Neural progenitor cell (in vitro differentiated cells): ENCODE data around the gene GREB1L. TPM values are rescaled to one million over a fixed set of nuclear protein-coding genes. Genes with fewer than 3 reads are reported as not detected.
A peak's percentile ranks its signal among the peaks of the same experiment; 100 is the strongest.

Source experiments
- DNase-seq: peaks from one replicate; pipeline ENCODE4 v3.0.0-alpha.2; 2016; ENCODE audit warnings: low spot score
- H2AFZ ChIP-seq: fragments of 200-600 bp; sonication (generic); replicated peaks from 2 replicates; pipeline ENCODE4 v1.6.1; 2016; ENCODE audit warnings: antibody characterized with exemption
- H3F3A ChIP-seq: fragments of 200-600 bp; sonication (generic); 2 replicates; pipeline ENCODE4 v1.6.1; 2016; ENCODE audit warnings: antibody characterized with exemption, low read depth
- H3K27ac ChIP-seq: fragments of 200-600 bp; sonication (generic); 2 replicates; pipeline ENCODE4 v1.5.1; 2016; ENCODE audit warnings: mild to moderate bottlenecking
- H3K27me3 ChIP-seq: fragments of 200-600 bp; sonication (generic); 2 replicates; pipeline ENCODE4 v1.6.1; 2016; ENCODE audit warnings: mild to moderate bottlenecking, moderate library complexity
- H3K36me3 ChIP-seq: fragments of 200-600 bp; sonication (generic); 2 replicates; pipeline ENCODE4 v1.5.1; 2016
- H3K4me1 ChIP-seq: fragments of 200-600 bp; sonication (generic); 2 replicates; pipeline ENCODE4 v1.6.1; 2016; ENCODE audit warnings: mixed run types
- H3K4me2 ChIP-seq: fragments of 200-600 bp; sonication (generic); 2 replicates; pipeline ENCODE4 v1.6.1; 2016
- H3K4me3 ChIP-seq: fragments of 200-600 bp; sonication (generic); 2 replicates; pipeline ENCODE4 v1.5.1; 2016
- H3K79me2 ChIP-seq: fragments of 200-600 bp; sonication (generic); 2 replicates; pipeline ENCODE4 v1.6.1; 2016; ENCODE audit warnings: low read depth
- H3K9ac ChIP-seq: fragments of 200-600 bp; sonication (generic); 2 replicates; pipeline ENCODE4 v1.6.1; 2016
- H3K9me3 ChIP-seq: fragments of 200-600 bp; sonication (generic); 2 replicates; pipeline ENCODE4 v1.5.1; 2016; ENCODE audit warnings: low read depth
- H4K20me1 ChIP-seq: fragments of 200-600 bp; sonication (generic); 2 replicates; pipeline ENCODE4 v1.6.1; 2016; ENCODE audit warnings: low read depth
- H3K27ac Mint-ChIP-seq: 3 replicates; pipeline ENCODE4 v1.8.0; 2021; ENCODE audit warnings: mixed read lengths
- H3K27me3 Mint-ChIP-seq: 2 replicates; pipeline ENCODE4 v1.8.0; 2022; ENCODE audit warnings: low read depth, mild to moderate bottlenecking, inconsistent platforms, moderate library complexity, mixed read lengths; ENCODE audit not compliant: insufficient read depth
- H3K36me3 Mint-ChIP-seq: 3 replicates; pipeline ENCODE4 v1.8.0; 2021; ENCODE audit warnings: mixed read lengths
- H3K4me1 Mint-ChIP-seq: 3 replicates; pipeline ENCODE4 v1.8.0; 2021; ENCODE audit warnings: mixed read lengths
- H3K4me3 Mint-ChIP-seq: 3 replicates; pipeline ENCODE4 v1.8.0; 2021; ENCODE audit warnings: mild to moderate bottlenecking, moderate library complexity, mixed read lengths
- H3K9me3 Mint-ChIP-seq: 3 replicates; pipeline ENCODE4 v1.8.0; 2020; ENCODE audit warnings: mixed read lengths
- EZH2 ChIP-seq: fragments of 200-600 bp; sonication (generic); IDR thresholded peaks from 2 replicates; pipeline ENCODE4 v1.6.1; 2017; ENCODE audit warnings: antibody characterized with exemption, mild to moderate bottlenecking, moderate library complexity
- EZH2phosphoT487 ChIP-seq: fragments of 200-600 bp; sonication (generic); IDR thresholded peaks from 2 replicates; pipeline ENCODE4 v1.6.1; 2017; ENCODE audit warnings: antibody characterized with exemption
- total RNA-seq: library from RNA; depleted of rRNA; stranded (reverse); fragments of >200 nt; gene quantifications from 2 replicates; pipeline ENCODE4 v1.2.3, GENCODE V29; 2015; ENCODE audit warnings: low replicate concordance
- TF ChIP-seq, protein P1 (sequence below): fragments of 200-600 bp; sonication (generic); IDR thresholded peaks from 2 replicates; pipeline ENCODE4 v1.5.1; 2017; ENCODE audit warnings: antibody characterized with exemption, mild to moderate bottlenecking

GREB1L gene
- total RNA-seq, 1 donor from 2014 or later: 278 TPM

DNA sequence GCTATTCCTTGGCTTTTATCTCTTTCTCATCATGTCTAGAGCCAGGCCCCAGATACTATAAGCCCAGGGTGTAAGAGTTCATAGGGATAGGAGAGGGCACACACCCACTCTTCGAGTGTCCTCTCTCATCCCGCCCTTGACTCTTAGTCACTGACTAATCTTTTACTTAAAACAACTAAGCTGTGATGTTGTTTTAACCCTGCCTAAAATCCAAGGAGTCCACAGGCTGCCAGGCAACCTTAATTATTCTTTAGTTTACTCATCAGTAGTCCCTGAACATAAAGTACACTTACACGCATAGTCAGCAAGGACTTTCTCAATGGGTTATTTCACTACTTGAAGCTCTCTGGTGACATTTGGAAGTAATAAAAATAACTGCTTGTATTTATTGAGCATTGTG, 28.4 kb downstream of the GREB1L start:
- Histone ChIP-seq H3K79me2 (peaks cover 100% of the 10 kb centered on the region), H4K20me1 (peaks cover 84% of the 10 kb centered on the region), H3K4me3 (no peak overlapping the region), H3K27ac (no peak overlapping the region), H3K36me3 (peaks cover 16% of the 10 kb centered on the region), H3K9ac (no peak overlapping the region), H3K9me3 (no peaks in the 10 kb centered on the region), H3K27me3 (no peaks in the 10 kb centered on the region), H3K4me1 (peaks cover 49% of the 10 kb centered on the region), H3F3A (peaks cover 61% of the 10 kb centered on the region), H3K4me2 (no peak overlapping the region), H2AFZ (no peak overlapping the region)
- Mint-ChIP-seq H3K27ac (no peak overlapping the region), H3K4me3 (no peak overlapping the region), H3K9me3 (no peaks in the 10 kb centered on the region), H3K36me3 (peaks cover 4% of the 10 kb centered on the region), H3K27me3 (no peaks in the 10 kb centered on the region), H3K4me1 (peaks cover 37% of the 10 kb centered on the region)
- TF ChIP-seq EZH2phosphoT487 (no peak), EZH2 (no peak)
- TF ChIP-seq, protein P1, sequence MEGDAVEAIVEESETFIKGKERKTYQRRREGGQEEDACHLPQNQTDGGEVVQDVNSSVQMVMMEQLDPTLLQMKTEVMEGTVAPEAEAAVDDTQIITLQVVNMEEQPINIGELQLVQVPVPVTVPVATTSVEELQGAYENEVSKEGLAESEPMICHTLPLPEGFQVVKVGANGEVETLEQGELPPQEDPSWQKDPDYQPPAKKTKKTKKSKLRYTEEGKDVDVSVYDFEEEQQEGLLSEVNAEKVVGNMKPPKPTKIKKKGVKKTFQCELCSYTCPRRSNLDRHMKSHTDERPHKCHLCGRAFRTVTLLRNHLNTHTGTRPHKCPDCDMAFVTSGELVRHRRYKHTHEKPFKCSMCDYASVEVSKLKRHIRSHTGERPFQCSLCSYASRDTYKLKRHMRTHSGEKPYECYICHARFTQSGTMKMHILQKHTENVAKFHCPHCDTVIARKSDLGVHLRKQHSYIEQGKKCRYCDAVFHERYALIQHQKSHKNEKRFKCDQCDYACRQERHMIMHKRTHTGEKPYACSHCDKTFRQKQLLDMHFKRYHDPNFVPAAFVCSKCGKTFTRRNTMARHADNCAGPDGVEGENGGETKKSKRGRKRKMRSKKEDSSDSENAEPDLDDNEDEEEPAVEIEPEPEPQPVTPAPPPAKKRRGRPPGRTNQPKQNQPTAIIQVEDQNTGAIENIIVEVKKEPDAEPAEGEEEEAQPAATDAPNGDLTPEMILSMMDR: no peak
- no peak for DNase-seq

DNA sequence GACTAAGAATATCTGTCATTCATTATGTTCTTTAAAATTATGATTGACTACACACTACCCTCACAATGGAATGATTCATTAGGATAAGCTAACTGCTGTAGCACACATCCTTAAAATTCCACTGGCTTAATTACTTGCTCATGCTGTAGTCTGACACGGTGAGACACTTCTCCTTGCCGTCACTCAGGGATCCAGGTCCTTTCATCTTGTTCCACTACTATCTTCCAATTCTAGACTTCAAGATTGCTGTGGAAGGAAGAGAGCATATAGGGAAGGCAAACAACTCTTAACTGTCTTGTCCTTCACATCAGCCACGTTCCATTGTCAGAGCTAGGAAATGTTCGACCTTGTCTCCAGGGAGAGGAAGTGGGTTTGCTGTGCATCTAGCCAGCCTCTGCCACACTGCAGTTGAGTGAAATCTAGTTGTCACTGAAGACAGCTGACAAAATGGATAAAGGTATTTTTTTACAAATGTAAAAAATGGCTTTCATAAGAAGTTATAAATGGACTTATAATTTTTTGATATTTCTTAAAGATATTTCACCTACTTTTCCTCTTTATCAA, 30.1 kb downstream of the GREB1L start:
- H3K9ac ChIP-seq: no peak overlapping the region
- H3K9me3 ChIP-seq: no peaks in the 10 kb centered on the region
- no peak overlapping the region for H3K4me3 Mint-ChIP-seq
- peaks cover 60% of the 10 kb centered on the region for H3F3A ChIP-seq
- H3K36me3 Mint-ChIP-seq: peaks cover 14% of the 10 kb centered on the region
- H3K79me2 ChIP-seq: peaks cover 100% of the 10 kb centered on the region
- no peak for DNase-seq
- H3K9me3 Mint-ChIP-seq: peaks cover 11% of the 10 kb centered on the region
- H3K4me1 ChIP-seq: peaks cover 34% of the 10 kb centered on the region
- peak overlapping the region; percentile 46 for H3K27ac ChIP-seq
- H3K4me1 Mint-ChIP-seq: peaks cover 23% of the 10 kb centered on the region
- H3K27ac Mint-ChIP-seq: peak overlapping the region; percentile 30
- no peak overlapping the region for H3K4me2 ChIP-seq
- TF ChIP-seq EZH2: no peak
- TF ChIP-seq, protein P1: no peak
- TF ChIP-seq EZH2phosphoT487: no peak
- H3K36me3 ChIP-seq: peaks cover 23% of the 10 kb centered on the region
- H3K27me3 ChIP-seq: no peaks in the 10 kb centered on the region
- H3K4me3 ChIP-seq: no peak overlapping the region
- H4K20me1 ChIP-seq: peaks cover 71% of the 10 kb centered on the region
- no peaks in the 10 kb centered on the region for H3K27me3 Mint-ChIP-seq
- no peak overlapping the region for H2AFZ ChIP-seq

DNA sequence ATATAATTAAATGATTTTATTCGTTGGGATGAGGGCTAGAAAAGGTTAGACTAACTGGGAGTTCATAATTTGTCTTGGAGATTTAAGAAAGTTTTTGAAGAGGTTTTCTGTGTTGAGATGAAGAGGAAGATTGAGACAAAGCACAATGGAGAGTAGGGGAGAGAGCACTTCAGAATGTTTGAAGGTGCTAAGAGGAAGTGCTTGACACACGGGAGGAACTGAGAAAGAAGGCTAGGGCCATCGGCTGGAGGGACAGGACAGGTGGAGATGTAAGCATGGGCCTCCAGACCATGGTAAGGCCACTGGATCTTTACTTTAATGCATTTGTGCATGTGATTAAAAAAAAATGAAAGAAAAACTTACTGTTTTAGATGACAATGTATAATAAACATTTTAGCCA, 31.5 kb downstream of the GREB1L start:
- peaks cover 24% of the 10 kb centered on the region for H3K36me3 Mint-ChIP-seq
- Histone ChIP-seq H3K9me3 (peaks cover 3% of the 10 kb centered on the region), H3K27ac (no peak overlapping the region), H3K4me2 (no peak overlapping the region), H3K4me1 (peaks cover 22% of the 10 kb centered on the region), H3F3A (peaks cover 65% of the 10 kb centered on the region), H2AFZ (no peak overlapping the region), H3K4me3 (no peak overlapping the region), H3K27me3 (no peaks in the 10 kb centered on the region), H3K79me2 (peaks cover 100% of the 10 kb centered on the region), H4K20me1 (peaks cover 57% of the 10 kb centered on the region), H3K36me3 (peaks cover 24% of the 10 kb centered on the region), H3K9ac (no peak overlapping the region)
- H3K27ac Mint-ChIP-seq: no peak overlapping the region
- H3K27me3 Mint-ChIP-seq: no peaks in the 10 kb centered on the region
- peaks cover 21% of the 10 kb centered on the region for H3K9me3 Mint-ChIP-seq
- TF ChIP-seq, protein P1: no peak
- TF ChIP-seq EZH2 (no peak), EZH2phosphoT487 (no peak)
- DNase-seq: no peak
- no peak overlapping the region for H3K4me3 Mint-ChIP-seq
- H3K4me1 Mint-ChIP-seq: peaks cover 20% of the 10 kb centered on the region
